Pancreas (tissue), 10 donors: Measurements from ENCODE around the gene PRR30. TPM values are rescaled to one million over a fixed set of nuclear protein-coding genes. Genes with fewer than 3 reads are reported as not detected.
"Not testable (repeated sequence)": the region's sequence is repeated elsewhere in the genome, so short reads cannot be mapped to it uniquely, and the experiment has no call there.

Experiments used
- ATAC-seq, 4 donors: fragments of 200-7000 bp; cut with Tn5 transposase; one replicate each; pipeline versions ENCODE4 v1.8.0 to v1.9.1; 2020; ENCODE audit warnings: mild to moderate bottlenecking in 4 of 4, moderate library complexity in 4 of 4
- DNase-seq, 6 donors: peaks; one replicate each; pipeline ENCODE4 v3.0.0-alpha.2; 2020
- FAIRE-seq: peaks from 2 replicates; lab custom pipeline; 2012; peaks lifted over from hg19 to GRCh38; lab: Jason Lieb, UNC
- H3K27ac ChIP-seq, 4 donors: fragments of 200-600 bp; sonication (generic); 1 replicate in 3 of 4; 2 replicates in 1 of 4; pipeline versions ENCODE4 v1.5.0 to v1.8.0; 2020
- H3K27me3 ChIP-seq, 4 donors: fragments of 200-600 bp; one replicate each; pipeline ENCODE4 v1.8.0; 2021
- H3K36me3 ChIP-seq, 3 donors: fragments of 200-600 bp; sonication (generic) in 1 of 3; one replicate each; pipeline versions ENCODE4 v1.5.0 to v1.8.0; 2020 to 2021
- H3K4me1 ChIP-seq, 3 donors: fragments of 200-600 bp; one replicate each; pipeline ENCODE4 v1.8.0; 2021
- H3K4me3 ChIP-seq, 4 donors: fragments of 200-600 bp; sonication (generic) in 2 of 4; one replicate each; pipeline versions ENCODE4 v1.5.0 to v1.8.0; 2020 to 2021
- H3K9me3 ChIP-seq, 4 donors: fragments of 200-600 bp; one replicate each; pipeline ENCODE4 v1.8.0; 2021
- CTCF ChIP-seq, 4 donors: fragments of 200-600 bp; sonication (generic) in 3 of 4; IDR thresholded peaks; one replicate each; pipeline versions ENCODE4 v1.5.0 to v1.8.0; 2021; ENCODE audit warnings: antibody characterized with exemption in 4 of 4
- WGBS, 2 donors: extraction: QIAGEN DNeasy Blood & Tissue Kit; methylation state at CpG; one replicate each; pipeline ENCODE4 v1.1.7; 2013; 5-methylcytosine and 5-hydroxymethylcytosine counted together
- intact Hi-C, 3 donors: fragments of 100-400 bp; cut with DNase I; formaldehyde crosslinking; loops; one replicate each; pipeline versions ENCODE4 v1.11.1 to v1.14.2; 2022
- polyA plus RNA-seq, 2 donors: library from polyadenylated mRNA; stranded (reverse); fragments of 200-250 nt; gene quantifications; one replicate each; pipeline ENCODE4 v1.2.3, GENCODE V29; 2013
- total RNA-seq, 6 donors: library from RNA; stranded (reverse); fragmentation: NEBNext Ultra II Directional in 4 of 6; extraction: Animal tissue kit (Norgen Biotek cat#: 25700) in 4 of 6; gene quantifications; one replicate each; pipeline versions ENCODE4 v1.2.1 to v1.2.4, GENCODE V29; 2021 to 2023
- donor health status: healthy with polysubstance abuse.
- donor health status: DM: no; HTN: no; CAD: no; lungs with moderate emphysema.
- donor health status: DM: no; HTN: no; CAD: no.
- donor health status: control.
- donor health status: control.
- donor health status: Bipolar disorder and iron deficiency.
- donor health status: DM: yes; HTN: yes; CAD: no.
- donor health status: DM: no; HTN: no; CAD: no.
- donor health status: DM: no; HTN: no; CAD: no.
- donor health status: DM: yes; HTN: yes; CAD: no.

Gene PRR30
- total and polyA plus RNA-seq, 8 donors: not detected

GRCh38 chr2:27121906-27122305, 17.3 kb downstream of the PRR30 start:
- Histone ChIP-seq H3K27ac (no peak overlapping the region), H3K27me3 (peaks cover 0 to 7% (median 0%) of the 10 kb centered on the region in 4 donors), H3K36me3 (no peaks in the 10 kb centered on the region), H3K4me1 (peaks cover 0 to 8% (median 3%) of the 10 kb centered on the region in 3 donors), H3K9me3 (no peaks in the 10 kb centered on the region), H3K4me3 (no peak overlapping the region)
- no peak for TF ChIP-seq CTCF (IDR thresholded peaks at IDR 0.05)
- WGBS, 2 donors: 75 to 91% methylated on average over 2 of the region's 2 CpGs
- no peak for FAIRE-seq
- intact Hi-C loops: no loop called here
- DNase-seq: no peak
- no peak for ATAC-seq

- ATAC-seq, FAIRE-seq, H3K27ac ChIP-seq, H3K27me3 ChIP-seq, DNase-seq, intact Hi-C loops, H3K4me1 ChIP-seq, H3K36me3 ChIP-seq, H3K9me3 ChIP-seq: not testable (repeated sequence)
- WGBS, 2 donors: 71 to 75% methylated on average over 8 of the region's 8 CpGs
- H3K4me3 ChIP-seq: peak overlapping the region in 2 of 4 donors; percentile 31 to 42
Observed at GRCh38 chr2:27119330-27119670, 19.9 kb downstream of the PRR30 start.

- no peaks in the 10 kb centered on the region for H3K36me3 ChIP-seq
- no peak within 1 kb of the TSS for H3K27ac ChIP-seq
- H3K4me3 ChIP-seq: peak within 1 kb of the TSS in 2 of 4 donors; percentile 31 to 42
- H3K4me1 ChIP-seq: peaks cover 0 to 8% (median 3%) of the 10 kb centered on the region in 3 donors
- FAIRE-seq: no peak
- peak in 1 of 6 donors; percentile 70 for DNase-seq
- no peaks in the 10 kb centered on the region for H3K9me3 ChIP-seq
- 4 to 6% methylated on average over 57 to 84 of the region's 84 CpGs for WGBS, 2 donors
- H3K27me3 ChIP-seq: peaks cover 0 to 7% (median 0%) of the 10 kb centered on the region in 4 donors
- no peak for TF ChIP-seq CTCF (IDR thresholded peaks at IDR 0.05)
- intact Hi-C loops: no loop called here
- ATAC-seq: peak in 3 of 4 donors; percentile 23 to 55 (median 27)
Observed at GRCh38 chr2:27118525-27119329, 20.5 kb downstream of the PRR30 start, which contains the start of gene CGREF1. CGREF1 (minus strand) TSS chr2:27119128; CDS start chr2:27104366, 14,762 bp downstream.

- Histone ChIP-seq H3K4me1 (peaks cover 0 to 6% (median 3%) of the 10 kb centered on the region in 3 donors), H3K27me3 (peaks cover 0 to 7% (median 0%) of the 10 kb centered on the region in 4 donors), H3K27ac (no peak overlapping the region), H3K9me3 (no peaks in the 10 kb centered on the region), H3K4me3 (peak overlapping the region in 1 of 4 donors; percentile 42), H3K36me3 (no peaks in the 10 kb centered on the region)
- ATAC-seq (peak in 1 of 4 donors; percentile 15), FAIRE-seq (no peak), DNase-seq (no peak)
- TF ChIP-seq CTCF (IDR thresholded peaks at IDR 0.05): no peak
- WGBS, 2 donors: 30 to 33% methylated on average over 14 of the region's 14 CpGs
- intact Hi-C loops: no loop called here
Observed at GRCh38 chr2:27117995-27118524, 21.1 kb downstream of the PRR30 start.

- H3K27me3 ChIP-seq: peaks cover 0 to 7% (median 0%) of the 10 kb centered on the region in 4 donors
- H3K4me1 ChIP-seq: peaks cover 0 to 5% (median 3%) of the 10 kb centered on the region in 3 donors
- no peak for DNase-seq
- intact Hi-C loops: no loop called here
- WGBS, 2 donors: 50 to 58% methylated on average over 2 of the region's 2 CpGs
- no peaks in the 10 kb centered on the region for H3K36me3 ChIP-seq
- no peak for TF ChIP-seq CTCF (IDR thresholded peaks at IDR 0.05)
- no peaks in the 10 kb centered on the region for H3K9me3 ChIP-seq
- no peak for ATAC-seq
- H3K4me3 ChIP-seq: no peak overlapping the region
- H3K27ac ChIP-seq: no peak overlapping the region
- FAIRE-seq: no peak
Observed at GRCh38 chr2:27115519-27115918, 23.7 kb downstream of the PRR30 start.

GRCh38 chr2:27111392-27112078, 27.7 kb downstream of the PRR30 start:
- ATAC-seq: not testable (repeated sequence)
- 86 to 89% methylated on average over 41 to 49 of the region's 49 CpGs for WGBS, 2 donors
- peak in 1 of 6 donors; percentile 50 for DNase-seq

GRCh38 chr2:27110603-27111352, 28.4 kb downstream of the PRR30 start:
- ATAC-seq, H3K27ac ChIP-seq, H3K36me3 ChIP-seq, H3K27me3 ChIP-seq, H3K4me3 ChIP-seq, intact Hi-C loops, H3K9me3 ChIP-seq, DNase-seq, H3K4me1 ChIP-seq, FAIRE-seq: not testable (repeated sequence)
- 70 to 78% methylated on average over 24 of the region's 24 CpGs for WGBS, 2 donors

More at GRCh38 chr2:27111392-27112078, 27.7 kb downstream of the PRR30 start:
- H3K27ac ChIP-seq, H3K4me3 ChIP-seq, H3K9me3 ChIP-seq, FAIRE-seq, H3K27me3 ChIP-seq, H3K4me1 ChIP-seq, intact Hi-C loops, H3K36me3 ChIP-seq: not testable (repeated sequence)
